HG03135 (cell line): ENCODE results near the gene LDLRAD1.
"Not testable (repeated sequence)": the region's sequence is repeated elsewhere in the genome, so short reads cannot be mapped to it uniquely, and the experiment has no call there.

Experiments used
- ATAC-seq: cut with Tn5 transposase; IDR thresholded peaks from one replicate; pipeline ENCODE4 v1.9.1; 2021; ENCODE audit warnings: mild to moderate bottlenecking, moderate library complexity; ENCODE audit not compliant: unreplicated experiment

Gene LDLRAD1, protein sequence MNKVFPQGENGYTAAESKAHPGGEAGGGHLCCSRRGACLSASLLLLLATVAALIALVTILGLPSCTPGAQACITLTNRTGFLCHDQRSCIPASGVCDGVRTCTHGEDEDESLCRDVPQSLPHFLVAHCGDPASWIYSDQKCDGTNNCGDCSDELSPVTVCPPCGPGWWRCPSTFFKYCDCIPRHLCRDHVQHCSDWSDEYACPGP

DNA sequence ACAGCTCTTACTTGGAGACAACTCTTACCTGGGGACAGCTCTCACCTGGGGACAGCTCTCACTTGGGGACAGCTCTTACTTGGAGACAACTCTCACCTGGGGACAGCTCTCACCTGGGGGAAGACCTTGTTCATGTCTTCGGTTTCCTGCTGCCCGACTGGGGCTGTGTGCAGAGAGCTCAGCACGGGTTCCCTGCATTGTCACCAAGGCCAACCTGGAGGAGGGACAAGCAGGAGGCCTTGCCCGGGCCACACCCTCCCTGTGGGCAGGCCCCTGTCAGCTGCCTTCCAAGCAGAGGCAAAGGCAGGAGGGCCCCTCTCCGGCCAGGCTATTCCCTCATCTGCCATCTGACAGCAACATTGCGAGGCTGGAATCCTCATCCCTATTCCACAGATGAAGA lies at the start of gene LDLRAD1:
Gene LDLRAD1, minus strand, starts transcription at position 208 of the 400 bp plus-strand sequence. Its CDS starts 74 bp downstream, at position 134.
- ATAC-seq = no peak

DNA sequence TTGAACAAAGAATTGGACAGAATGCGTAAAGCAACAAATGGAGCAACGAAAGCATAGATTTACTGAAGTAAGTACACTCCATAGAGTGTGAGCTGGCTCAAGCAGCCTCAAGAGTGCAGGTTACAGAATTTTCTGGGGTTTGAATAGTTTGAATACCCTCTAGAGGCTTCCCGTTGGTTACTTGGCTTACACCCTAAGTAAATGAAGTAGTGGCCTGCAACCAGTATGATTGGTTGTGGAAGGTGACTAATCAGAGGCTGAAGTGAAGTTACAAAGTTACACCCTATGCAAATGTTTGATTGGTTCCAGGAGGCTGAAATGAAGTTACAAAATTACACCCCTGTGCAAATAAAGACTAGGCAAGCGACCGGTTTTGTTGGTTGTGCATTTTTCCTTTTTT lies 46.3 kb upstream of the LDLRAD1 start:
- ATAC-seq = no peak

DNA sequence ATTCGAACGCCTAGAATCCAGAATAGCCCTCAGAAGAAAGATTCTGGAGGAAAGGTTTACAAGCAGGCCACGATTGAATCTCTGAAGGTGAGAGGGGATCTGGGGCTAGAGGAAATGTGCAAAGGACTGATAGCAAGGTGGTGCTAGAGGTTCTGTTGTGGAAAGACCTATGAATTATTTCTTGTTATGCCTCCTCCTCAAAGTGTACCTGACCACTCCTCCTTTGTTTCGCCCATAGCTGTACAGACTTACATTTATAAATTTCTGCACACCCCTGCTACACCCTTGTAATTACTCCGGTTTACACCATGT lies 36.4 kb upstream of the LDLRAD1 start:
- no peak for ATAC-seq

DNA sequence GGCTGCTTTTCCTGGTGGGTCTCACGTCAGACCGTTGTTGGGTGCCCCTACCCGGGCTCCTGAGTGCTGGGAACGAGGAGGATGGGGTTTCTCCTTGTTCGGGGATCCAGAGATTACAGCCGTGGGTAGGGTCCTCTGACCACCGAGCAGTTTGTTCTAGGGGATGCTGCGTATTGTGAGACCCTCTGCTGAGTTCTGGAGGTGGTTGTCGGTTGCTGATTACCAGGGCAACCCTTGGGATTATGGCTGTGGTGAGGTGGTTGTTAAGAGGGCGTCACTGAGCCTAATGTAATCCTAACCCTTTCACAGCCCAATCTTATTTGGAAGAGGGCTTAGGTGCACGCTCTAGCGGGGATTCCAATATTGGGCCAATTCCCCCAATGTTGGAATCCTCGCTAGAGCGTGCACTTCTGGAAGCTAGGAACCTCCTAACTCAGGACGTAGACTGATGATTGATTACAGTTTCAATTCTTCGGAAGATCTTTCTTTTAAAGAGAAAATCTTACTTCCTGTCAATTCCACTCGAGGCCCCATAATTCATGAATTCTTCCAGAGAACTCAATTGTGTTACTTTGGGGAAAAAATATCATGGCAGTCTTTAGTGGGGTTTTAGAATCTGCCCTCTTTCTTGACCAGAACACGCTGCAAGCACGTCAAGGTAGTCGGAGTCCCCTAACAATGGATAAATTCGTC lies 35.9 kb upstream of the LDLRAD1 start:
- peak; percentile 1 for ATAC-seq

DNA sequence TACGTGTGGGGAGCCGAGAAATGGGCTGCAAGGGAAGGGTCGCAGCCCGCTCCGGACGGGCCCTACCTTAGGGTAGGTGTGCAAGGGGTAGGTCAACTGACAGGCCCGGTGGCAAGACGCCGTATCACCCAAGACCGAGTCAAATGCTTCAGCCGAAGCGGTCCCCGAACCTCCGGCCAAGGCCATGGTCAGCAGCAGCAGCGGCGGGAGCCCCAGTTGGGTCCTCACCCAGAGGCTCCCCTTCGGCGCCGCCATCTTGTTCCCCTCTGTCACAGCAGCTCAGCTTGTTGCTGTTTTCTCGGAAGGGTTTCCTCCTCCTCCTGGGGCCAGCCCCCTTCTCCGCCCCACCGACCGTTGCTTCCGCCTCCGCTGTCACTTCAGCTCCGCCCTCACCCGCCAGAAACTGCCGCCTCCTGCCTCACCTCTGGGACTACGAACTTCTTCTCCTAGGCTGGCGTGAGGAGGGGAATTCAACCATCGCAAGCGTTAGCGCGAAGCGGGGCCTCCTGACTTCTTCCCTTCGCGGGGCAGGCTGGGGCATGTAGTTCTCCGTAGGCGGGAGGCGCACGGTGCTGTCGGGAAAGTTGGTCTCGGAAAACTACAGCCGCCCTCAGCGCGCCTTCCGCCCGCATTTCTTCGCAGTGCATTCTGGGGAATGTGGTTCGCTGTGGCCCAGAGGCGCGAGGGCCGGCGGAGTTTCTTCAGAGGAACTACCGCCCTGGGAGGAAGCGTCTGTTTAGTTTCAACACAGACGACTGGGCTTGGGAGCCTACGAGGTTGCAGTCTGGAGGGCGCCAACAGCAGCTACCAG lies 35.2 kb upstream of the LDLRAD1 start, which contains the start of the genes TCEANC2 and TMEM59:
Gene TCEANC2, plus strand, starts transcription at position 675 of the 811 bp plus-strand sequence. CDS start 815 bp downstream, outside the sequence.
Gene TMEM59, minus strand, starts transcription at position 271 of the 811 bp plus-strand sequence. Its CDS starts 16 bp downstream, at position 255.
- ATAC-seq = peak; percentile 91

DNA sequence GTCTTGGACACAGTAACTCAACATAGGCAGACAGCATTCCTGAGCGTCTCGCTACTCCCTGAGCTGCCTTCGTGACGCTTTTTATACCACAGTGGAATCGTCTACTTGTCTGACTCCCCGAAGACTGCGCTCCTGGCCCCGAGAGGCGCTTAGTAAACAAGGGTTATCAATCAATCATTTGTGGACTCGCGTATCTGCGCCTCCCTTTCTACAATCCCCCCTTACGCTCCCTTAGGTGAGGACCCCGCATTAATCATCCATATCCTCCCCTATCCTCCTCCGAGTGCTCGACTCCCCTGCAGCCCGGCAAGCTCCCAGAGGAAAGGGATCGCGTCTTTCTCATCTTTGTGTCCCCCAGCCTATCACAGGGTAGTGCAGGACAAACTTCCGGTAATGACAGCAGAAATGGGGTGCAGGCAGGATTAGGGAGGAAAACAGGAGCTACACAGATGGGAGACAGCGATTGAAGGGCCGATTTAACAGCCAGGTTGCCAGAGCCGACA lies 34.5 kb upstream of the LDLRAD1 start:
- ATAC-seq = peak; percentile 23

DNA sequence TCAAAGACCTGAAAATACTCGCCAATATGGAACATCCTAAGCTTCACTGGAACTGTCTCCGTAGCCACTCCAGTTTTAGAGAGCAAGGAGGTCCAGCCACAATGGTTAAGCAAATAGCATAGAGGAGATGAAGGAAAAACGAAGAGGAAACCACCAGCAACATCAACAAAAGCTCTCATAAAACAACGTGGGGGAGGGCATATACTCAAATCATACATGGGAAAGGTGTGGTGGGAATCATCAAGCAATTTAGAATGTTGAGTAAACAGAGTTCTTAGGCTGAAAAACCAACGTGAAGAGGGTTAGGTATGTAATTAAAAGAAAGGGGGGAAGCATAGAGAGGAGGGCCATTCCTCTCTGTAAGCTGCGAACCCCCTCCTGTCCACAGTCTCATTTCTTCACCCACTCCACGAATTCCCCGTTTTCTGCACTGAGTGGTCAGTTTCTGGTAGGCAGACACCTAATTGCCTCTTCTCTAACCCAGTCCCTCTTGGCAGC lies 34.0 kb upstream of the LDLRAD1 start:
- no peak for ATAC-seq

DNA sequence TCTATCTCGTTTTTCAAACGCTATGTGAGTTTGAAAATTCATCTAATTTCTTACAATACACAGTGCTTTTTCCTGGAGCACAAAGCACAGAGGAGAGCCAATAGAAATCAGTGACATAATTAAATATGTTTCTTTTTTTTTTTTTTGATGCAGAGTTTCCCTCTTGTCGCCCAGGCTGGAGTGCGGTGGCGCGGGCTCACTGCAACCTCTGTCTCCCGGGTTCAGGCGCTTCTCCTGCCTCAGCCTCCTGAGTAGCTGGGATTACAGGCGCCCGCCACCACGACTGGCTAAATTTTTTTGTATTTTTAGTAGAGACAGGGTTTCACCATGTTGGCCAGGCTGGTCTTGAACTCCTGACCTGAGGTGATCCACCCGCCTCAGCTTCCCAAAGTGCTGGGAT lies 32.4 kb upstream of the LDLRAD1 start:
- not testable (repeated sequence) for ATAC-seq

DNA sequence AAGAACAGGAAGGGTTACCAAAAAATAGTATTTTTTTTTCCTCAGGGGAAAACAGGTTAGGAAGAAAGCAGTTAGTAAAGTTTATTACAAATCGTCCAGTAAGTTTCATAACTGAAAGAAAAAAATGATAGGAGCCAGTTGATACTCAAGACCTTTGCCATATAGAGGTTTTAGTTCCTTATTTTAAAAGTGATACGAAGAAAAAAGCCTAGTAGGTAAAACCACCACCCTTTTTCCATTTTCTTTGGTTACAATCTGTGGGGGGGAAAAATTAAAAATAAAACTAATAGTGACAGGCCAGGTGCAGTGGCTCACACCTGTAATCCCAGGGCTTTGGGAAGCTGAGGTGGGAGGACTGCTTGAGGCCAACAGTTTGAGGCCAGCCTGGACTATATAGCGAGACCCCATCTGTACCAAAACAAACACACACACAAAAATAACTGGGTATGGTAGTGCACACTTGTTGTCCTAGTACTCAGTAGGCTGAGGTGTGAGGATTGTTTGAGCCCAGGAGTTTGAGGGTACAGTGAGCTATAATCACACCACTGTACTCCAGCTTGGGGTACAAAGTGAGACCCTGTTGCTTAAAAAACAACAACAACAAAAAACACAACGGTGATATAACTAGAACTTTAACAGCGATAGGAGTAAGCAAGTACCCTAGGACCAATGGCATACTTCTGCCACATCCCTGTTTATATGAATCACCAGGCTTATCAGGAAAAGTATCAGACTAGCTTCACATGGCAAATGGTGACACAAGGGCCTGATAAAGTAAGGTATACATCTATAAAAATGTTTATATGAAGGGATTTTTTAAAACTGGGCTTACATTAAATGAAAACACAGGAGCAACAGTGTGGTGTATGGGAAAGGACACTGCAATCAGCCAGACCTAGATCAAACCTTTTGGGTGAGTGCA lies 29.7 kb upstream of the LDLRAD1 start:
- ATAC-seq = no peak

DNA sequence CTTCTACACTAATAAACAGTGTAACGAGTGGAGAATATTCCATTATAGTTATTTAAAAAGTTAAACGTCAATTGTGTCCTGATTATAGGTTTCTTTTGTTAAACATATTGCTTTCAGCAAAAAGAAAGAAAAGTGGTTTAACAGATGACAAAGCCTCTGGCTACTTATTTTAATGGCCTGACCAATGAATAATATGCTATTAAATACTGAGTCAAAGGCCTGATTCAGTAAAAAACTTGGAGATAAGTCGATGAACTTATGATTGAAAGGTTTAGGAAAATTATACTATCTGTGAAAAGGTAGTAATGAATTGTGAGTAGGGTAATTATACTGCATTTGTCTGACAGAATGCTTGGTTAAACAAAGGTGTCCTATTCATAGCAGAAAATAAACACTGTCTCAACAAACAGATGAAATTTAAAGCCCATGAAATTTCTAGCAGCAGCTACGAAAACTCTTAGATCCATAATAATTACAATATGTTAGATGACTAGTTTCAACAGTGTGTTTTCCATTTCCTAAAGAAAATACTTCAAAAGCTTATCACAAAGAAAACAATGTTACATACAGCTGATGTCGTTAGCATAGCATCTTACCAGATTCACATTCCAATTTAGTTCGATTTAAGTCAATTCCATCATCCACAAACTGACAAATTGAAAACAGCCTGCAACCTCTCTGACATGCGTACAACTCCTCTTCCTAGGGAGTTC lies 28.8 kb upstream of the LDLRAD1 start:
- no peak for ATAC-seq

DNA sequence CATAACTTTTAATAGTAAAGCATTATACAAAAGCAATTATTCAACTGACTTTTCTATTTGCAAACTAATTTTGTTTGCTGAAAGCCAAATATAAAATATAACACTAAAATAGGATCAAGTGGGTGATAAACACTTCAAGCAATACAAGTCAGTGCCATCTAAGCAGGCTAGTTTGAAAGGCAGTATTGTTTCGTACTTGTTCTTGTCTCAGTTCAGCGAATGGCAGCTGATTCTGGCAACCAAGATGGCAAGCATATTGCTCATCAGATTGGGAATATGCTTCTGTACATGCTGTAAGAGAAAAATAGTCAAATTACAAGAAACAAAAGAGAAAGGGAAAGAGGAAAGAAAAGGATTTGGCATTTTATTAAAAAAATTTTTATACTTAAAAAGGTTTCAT lies 27.5 kb upstream of the LDLRAD1 start:
- ATAC-seq = no peak

DNA sequence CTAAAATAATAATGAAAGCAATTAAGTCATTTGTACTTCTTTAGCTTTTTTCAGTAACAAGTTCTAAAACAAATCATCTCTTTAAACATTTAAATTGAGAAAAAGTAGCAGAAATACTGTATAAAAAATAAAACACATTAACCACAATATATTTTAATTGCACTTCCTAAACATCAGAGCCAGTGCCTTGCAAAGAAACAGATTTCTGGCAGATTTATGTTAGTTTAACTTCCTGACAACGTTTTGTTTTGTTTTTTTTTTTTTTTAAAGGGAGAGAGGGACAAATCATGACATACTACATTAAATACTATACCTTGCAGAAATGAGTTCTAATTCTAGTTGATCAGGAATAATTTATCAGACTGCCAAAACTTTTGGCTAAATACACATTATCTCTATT lies 23.8 kb upstream of the LDLRAD1 start:
- no peak for ATAC-seq

DNA sequence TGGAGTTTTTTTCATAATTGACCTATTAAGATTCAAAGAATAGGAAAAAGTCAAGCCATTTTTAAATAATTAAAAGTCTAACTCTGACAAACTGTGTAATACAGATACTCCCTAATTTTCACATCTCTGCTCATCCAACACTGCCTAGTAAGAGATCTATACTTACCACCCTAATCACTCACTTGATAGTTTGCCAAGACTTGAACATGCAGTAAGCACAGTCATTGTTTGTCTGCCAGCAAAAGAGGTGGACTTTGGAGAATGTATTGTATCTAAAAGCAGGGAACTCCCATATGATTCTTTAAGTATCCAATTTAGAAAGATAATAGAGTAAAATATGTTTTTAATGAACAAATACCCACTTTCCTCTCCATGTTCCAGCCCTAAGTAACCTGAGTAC lies 19.5 kb upstream of the LDLRAD1 start:
- no peak for ATAC-seq

DNA sequence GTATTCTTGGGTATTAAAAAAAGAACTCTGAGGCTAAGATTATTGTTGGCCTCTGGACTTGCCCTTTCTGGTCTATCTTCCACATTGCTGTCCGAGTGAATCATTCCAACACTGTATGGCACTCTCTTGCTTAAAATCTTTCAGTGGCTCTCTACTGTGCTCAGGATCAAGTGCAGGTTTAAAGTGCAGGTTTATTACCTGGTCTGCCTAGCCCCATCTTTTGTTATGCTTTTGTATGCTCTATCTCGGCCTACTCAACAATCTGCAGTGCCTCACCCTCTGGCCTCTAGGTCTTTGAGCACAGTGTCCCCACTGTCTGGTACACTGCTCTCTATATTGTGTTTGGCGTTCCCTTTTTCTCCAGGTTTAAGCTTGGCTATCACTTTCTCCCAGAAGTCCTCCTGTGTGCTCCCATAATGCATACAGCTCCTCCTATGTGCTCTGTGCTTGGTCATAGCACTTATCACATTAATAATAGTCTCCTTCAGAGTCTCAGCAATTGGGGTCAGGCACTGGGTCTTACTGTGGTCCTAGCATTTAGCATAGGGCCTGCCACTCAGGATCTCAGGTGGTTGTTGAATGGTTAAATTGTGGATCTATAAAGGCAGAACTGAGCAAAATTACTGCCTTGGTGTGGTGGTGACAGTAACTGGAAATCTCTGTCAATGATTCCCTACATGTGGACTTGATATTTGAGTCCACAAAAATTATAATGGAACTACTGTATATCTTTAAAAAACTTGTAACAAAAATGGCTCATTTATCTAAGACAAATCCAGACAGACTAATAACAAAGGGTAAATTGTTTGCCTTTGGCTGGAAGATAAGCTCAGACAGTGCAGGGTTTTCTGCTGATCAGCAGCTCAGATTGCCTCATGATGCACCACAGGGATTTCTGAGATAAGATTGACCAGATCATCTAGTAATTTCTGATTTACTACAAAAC lies 10.6 kb upstream of the LDLRAD1 start:
- ATAC-seq = no peak

DNA sequence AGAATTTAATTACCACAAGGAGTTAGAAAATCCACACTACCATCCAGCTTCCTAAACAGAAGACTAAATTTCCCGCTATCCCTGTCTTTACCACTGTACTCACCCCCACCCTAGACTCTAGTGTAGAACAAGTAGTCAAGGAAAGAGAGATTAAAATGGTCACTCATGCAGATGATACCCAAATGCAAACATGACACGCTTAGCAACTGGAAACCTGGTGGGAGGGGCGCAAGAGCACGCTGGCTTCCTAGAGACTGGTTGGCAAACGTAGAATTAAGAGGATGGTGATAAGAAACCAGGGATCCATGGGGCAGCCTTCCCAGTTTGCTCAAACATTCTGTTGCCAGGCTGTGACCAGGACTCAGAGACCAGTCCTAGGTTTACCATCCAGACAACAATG lies 9.9 kb upstream of the LDLRAD1 start:
- ATAC-seq = no peak

DNA sequence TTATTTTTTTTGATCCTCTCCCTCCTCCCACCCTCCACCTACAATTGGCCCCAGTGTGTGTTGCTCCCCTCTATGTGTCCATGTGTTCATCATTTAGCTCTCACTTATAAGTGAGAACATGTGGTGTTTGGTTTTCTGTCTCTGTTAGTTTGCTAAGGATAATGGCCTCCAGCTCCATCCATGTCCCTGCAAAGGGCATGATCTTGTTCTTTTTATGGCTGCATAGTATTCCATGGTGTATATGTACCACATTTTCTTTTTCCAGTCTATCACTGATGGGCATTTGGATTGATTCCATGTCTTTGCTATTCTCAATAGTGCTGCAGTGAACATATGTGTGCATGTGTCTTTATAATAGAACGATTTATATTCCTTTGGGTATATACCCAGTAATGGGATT lies 6.8 kb upstream of the LDLRAD1 start:
- not testable (repeated sequence) for ATAC-seq

DNA sequence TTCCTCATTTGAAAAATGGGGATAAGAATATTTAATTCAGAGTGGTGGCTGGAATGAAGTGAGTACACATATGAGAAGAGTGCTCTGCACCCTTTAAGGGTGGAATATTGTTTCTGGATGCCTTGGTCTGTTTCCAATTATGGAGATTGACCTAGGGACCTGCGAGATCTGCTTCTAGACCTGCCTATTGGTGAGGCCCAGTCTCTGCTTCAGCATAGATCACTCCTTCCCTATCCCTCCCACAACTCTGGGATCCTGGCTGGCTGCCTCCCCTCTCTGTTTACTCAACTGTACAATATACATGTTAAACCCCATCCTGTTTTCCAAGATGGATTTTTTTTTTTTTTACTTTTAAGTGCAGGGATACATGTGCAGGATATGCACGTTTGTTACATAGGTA lies 6.4 kb upstream of the LDLRAD1 start:
- no peak for ATAC-seq

DNA sequence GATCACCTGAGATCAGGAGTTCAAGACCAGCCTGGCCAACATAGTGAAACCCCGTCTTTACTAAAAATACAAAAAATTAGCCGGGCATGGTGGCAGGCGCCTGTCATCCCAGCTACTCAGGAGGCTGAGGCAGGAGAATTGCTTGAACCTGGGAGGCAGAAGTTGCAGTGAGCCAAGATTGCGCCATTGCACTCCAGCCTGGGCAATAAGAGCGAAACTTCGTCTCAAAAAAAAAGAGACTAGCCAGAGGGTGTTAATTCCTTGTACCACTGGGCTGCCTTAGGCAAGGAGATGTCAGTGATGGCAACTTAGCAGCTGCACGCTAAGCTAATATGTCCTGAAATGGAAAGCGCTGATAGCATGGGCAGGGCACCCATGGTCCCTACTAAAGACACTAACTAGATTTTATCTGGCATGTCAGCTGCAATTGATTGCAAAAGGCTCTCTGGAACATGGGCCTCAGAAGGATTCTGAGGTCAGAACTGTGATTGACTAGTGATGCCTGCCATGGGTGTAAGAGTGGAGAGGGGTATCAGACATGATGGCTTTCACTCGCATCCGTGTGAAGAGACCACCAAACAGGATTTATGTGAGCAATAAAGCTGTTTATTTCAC lies 1.7 kb upstream of the LDLRAD1 start:
- ATAC-seq = not testable (repeated sequence)
